H1 (cell line): Measurements from ENCODE around the gene JOSD2. TPM values are rescaled to one million over a fixed set of nuclear protein-coding genes. Genes with fewer than 3 reads are reported as not detected.

ENCODE experiments used
- CTCF ChIA-PET: fragments of 300-600 bp; sonication (Branson Sonifier 250); formaldehyde crosslinking; loops from one replicate; lab custom pipeline; 2021; ENCODE audit not compliant: partially characterized antibody; lab: Charles Lee
- POLR2A ChIA-PET: fragments of 300-600 bp; sonication (Branson Sonifier 250); formaldehyde crosslinking; loops from one replicate; lab custom pipeline; 2021; ENCODE audit warnings: inconsistent platforms; ENCODE audit not compliant: partially characterized antibody; lab: Charles Lee
- DNase-seq, 2 experiments: peaks; one replicate each; pipeline versions ENCODE4 v3.0.0 to v3.0.0-alpha.2; 2010 to 2022; ENCODE audit warnings: low spot score in 2 of 2, low read depth in 1 of 2, mixed read lengths in 1 of 2
- FAIRE-seq: peaks from 2 replicates; lab custom pipeline; 2011; peaks lifted over from hg19 to GRCh38; lab: Jason Lieb, UNC
- H2AFZ ChIP-seq: 2 replicates; pipeline ENCODE4 v1.8.1; 2012; ENCODE audit warnings: low read length, inconsistent platforms
- H2AK5ac ChIP-seq: 2 replicates; pipeline ENCODE4 v1.6.1; 2013; ENCODE audit warnings: low read depth, low read length
- H2BK120ac ChIP-seq: replicated peaks from 2 replicates; pipeline ENCODE3; 2013; ENCODE audit warnings: low read depth, low read length, inconsistent platforms
- H2BK12ac ChIP-seq: 2 replicates; pipeline ENCODE4 v1.6.1; 2013; ENCODE audit warnings: low read depth, low read length
- H2BK15ac ChIP-seq: 2 replicates; pipeline ENCODE4 v1.6.1; 2013; ENCODE audit warnings: low read length
- H2BK20ac ChIP-seq: 2 replicates; pipeline ENCODE4 v1.6.1; 2013; ENCODE audit warnings: low read length
- H2BK5ac ChIP-seq: 2 replicates; pipeline ENCODE4 v1.6.1; 2013; ENCODE audit warnings: low read depth, low read length
- H3K14ac ChIP-seq: 2 replicates; pipeline ENCODE4 v1.6.1; 2013; ENCODE audit warnings: inconsistent platforms; ENCODE audit not compliant: insufficient read length
- H3K18ac ChIP-seq: 2 replicates; pipeline ENCODE4 v1.6.1; 2013; ENCODE audit warnings: low read length; ENCODE audit errors: extremely low read depth
- H3K23ac ChIP-seq: 2 replicates; pipeline ENCODE4 v1.6.1; 2013; ENCODE audit warnings: inconsistent platforms; ENCODE audit not compliant: insufficient read length
- H3K23me2 ChIP-seq: 2 replicates; pipeline ENCODE4 v1.6.1; 2013; ENCODE audit warnings: low read depth, low read length
- H3K27ac ChIP-seq: 2 replicates; pipeline ENCODE4 v1.6.1; 2011; ENCODE audit warnings: low read depth, low read length, inconsistent platforms
- H3K27me3 ChIP-seq, 4 experiments: replicated peaks in 1 of 4; 1 replicate in 1 of 4; 2 replicates in 3 of 4; pipeline versions ENCODE4 v1.6.1 to v1.8.1; 2011 to 2013; ENCODE audit warnings: low read length in 3 of 4, mild to moderate bottlenecking in 3 of 4, inconsistent platforms in 2 of 4, mixed read lengths in 2 of 4, moderate library complexity in 1 of 4; ENCODE audit not compliant: control insufficient read depth in 3 of 4, insufficient read depth in 3 of 4; ENCODE audit errors: extremely low read depth in 1 of 4
- H3K36me3 ChIP-seq, 4 experiments: 2 replicates each; pipeline versions ENCODE4 v1.6.1 to v1.8.1; 2011 to 2013; ENCODE audit warnings: mild to moderate bottlenecking in 4 of 4, low read length in 3 of 4, moderate library complexity in 2 of 4, control low read depth in 1 of 4, inconsistent platforms in 1 of 4; ENCODE audit not compliant: insufficient read depth in 4 of 4, control insufficient read depth in 2 of 4
- H3K4ac ChIP-seq: replicated peaks from 2 replicates; pipeline ENCODE3; 2013; ENCODE audit warnings: low read length, low read depth, mixed read lengths, inconsistent platforms; ENCODE audit not compliant: insufficient read length
- H3K4me1 ChIP-seq, 4 experiments: replicated peaks in 1 of 4; 1 replicate in 1 of 4; 2 replicates in 3 of 4; pipeline versions ENCODE4 v1.6.1 to v1.8.1; 2011 to 2013; ENCODE audit warnings: low read length in 3 of 4, inconsistent platforms in 2 of 4, mixed read lengths in 1 of 4; ENCODE audit not compliant: insufficient read depth in 4 of 4, control insufficient read depth in 3 of 4
- H3K4me2 ChIP-seq, 2 experiments: 2 replicates each; pipeline versions ENCODE4 v1.6.1 to v1.8.1; 2011 to 2013; ENCODE audit warnings: low read depth in 2 of 2, low read length in 2 of 2, control low read depth in 1 of 2, inconsistent platforms in 1 of 2, mild to moderate bottlenecking in 1 of 2; ENCODE audit not compliant: insufficient read depth in 1 of 2
- H3K4me3 ChIP-seq, 4 experiments: fragments of 200-600, 300-600 bp in 1 of 4; sonication (generic), shearing (Covaris generic), sonication (Bioruptor Twin) in 1 of 4; 2 replicates each; pipeline versions ENCODE4 v1.5.1 to v1.8.1; 2011 to 2016; ENCODE audit warnings: low read length in 4 of 4, low read depth in 3 of 4, control low read depth in 2 of 4, inconsistent platforms in 2 of 4, mild to moderate bottlenecking in 2 of 4, mixed read lengths in 1 of 4, moderate library complexity in 1 of 4; ENCODE audit not compliant: insufficient read depth in 2 of 4; ENCODE audit errors: extremely low read depth in 1 of 4
- H3K56ac ChIP-seq: replicated peaks from 2 replicates; pipeline ENCODE3; 2013; ENCODE audit warnings: low read depth, mild to moderate bottlenecking, mixed read lengths, low read length, inconsistent platforms; ENCODE audit not compliant: insufficient read length
- H3K79me1 ChIP-seq: 2 replicates; pipeline ENCODE4 v1.6.1; 2013; ENCODE audit warnings: low read depth, low read length, control low read depth
- H3K79me2 ChIP-seq, 2 experiments: 2 replicates each; pipeline versions ENCODE4 v1.6.1 to v1.8.1; 2012 to 2013; ENCODE audit warnings: low read length in 2 of 2, mild to moderate bottlenecking in 2 of 2, inconsistent platforms in 1 of 2; ENCODE audit not compliant: insufficient read depth in 2 of 2, control insufficient read depth in 1 of 2
- H3K9ac ChIP-seq, 4 experiments: replicated peaks in 1 of 4; 1 replicate in 1 of 4; 2 replicates in 3 of 4; pipeline versions ENCODE4 v1.6.1 to v1.8.1; 2011 to 2013; ENCODE audit warnings: low read depth in 3 of 4, low read length in 3 of 4, control low read depth in 2 of 4, mild to moderate bottlenecking in 2 of 4, moderate library complexity in 2 of 4, inconsistent platforms in 1 of 4; ENCODE audit errors: extremely low read depth in 1 of 4
- H3K9me3 ChIP-seq, 2 experiments: 2 replicates each; pipeline versions ENCODE4 v1.6.1 to v1.8.1; 2012 to 2013; ENCODE audit warnings: mild to moderate bottlenecking in 2 of 2, moderate library complexity in 2 of 2, control low read depth in 1 of 2, inconsistent platforms in 1 of 2, low read depth in 1 of 2, low read length in 1 of 2, mixed read lengths in 1 of 2; ENCODE audit not compliant: insufficient read depth in 2 of 2
- H4K20me1 ChIP-seq, 2 experiments: replicated peaks in 1 of 2; 2 replicates each; pipeline versions ENCODE3 to v1.8.1; 2011 to 2013; ENCODE audit warnings: inconsistent platforms in 2 of 2, low read length in 2 of 2, mild to moderate bottlenecking in 1 of 2; ENCODE audit not compliant: insufficient read depth in 2 of 2, control insufficient read depth in 1 of 2
- H4K5ac ChIP-seq: 2 replicates; pipeline ENCODE4 v1.6.1; 2013; ENCODE audit warnings: low read length, low read depth, mixed read lengths, inconsistent platforms; ENCODE audit not compliant: insufficient read length
- H4K8ac ChIP-seq: 2 replicates; pipeline ENCODE4 v1.8.0; 2013; ENCODE audit warnings: mild to moderate bottlenecking, moderate library complexity, low read length, inconsistent platforms; ENCODE audit not compliant: insufficient read depth; ENCODE audit errors: extremely low read depth
- H4K91ac ChIP-seq: replicated peaks from 2 replicates; pipeline ENCODE3; 2013; ENCODE audit warnings: low read length, mixed read lengths, inconsistent platforms; ENCODE audit not compliant: insufficient read length
- ATF2 ChIP-seq: IDR thresholded peaks from 2 replicates; pipeline ENCODE4 v1.6.1; 2012; ENCODE audit warnings: low read length, inconsistent platforms
- GABPA ChIP-seq: IDR thresholded peaks from 2 replicates; pipeline ENCODE4 v1.6.1; 2011; ENCODE audit warnings: mild to moderate bottlenecking, low read length, moderate library complexity, borderline replicate concordance; ENCODE audit not compliant: insufficient read depth
- KDM4A ChIP-seq: IDR thresholded peaks from one replicate; pipeline ENCODE4 v1.7.1; 2012; ENCODE audit warnings: low read depth, mild to moderate bottlenecking, moderate library complexity, low read length, inconsistent platforms; ENCODE audit not compliant: severe bottlenecking
- SIRT6 ChIP-seq: IDR thresholded peaks from one replicate; pipeline ENCODE4 v1.7.1; 2012; ENCODE audit warnings: low read length, inconsistent platforms
- SIX5 ChIP-seq: IDR thresholded peaks from 2 replicates; pipeline ENCODE4 v1.6.1; 2011; ENCODE audit warnings: mild to moderate bottlenecking, low read depth, low read length
- SRF ChIP-seq: IDR thresholded peaks from 2 replicates; pipeline ENCODE4 v1.6.1; 2011; ENCODE audit warnings: mild to moderate bottlenecking, low read depth, low read length, moderate library complexity
- TBP ChIP-seq: IDR thresholded peaks from 2 replicates; pipeline ENCODE4 v1.6.1; 2011; ENCODE audit warnings: low read depth, low read length, improper control_type of control experiment
- WGBS, 2 experiments: shearing (Covaris generic) in 1 of 2; methylation state at CpG; one replicate each; pipeline versions ENCODE4 v1.1.6 to v1.1.7; 2013 to 2015; ENCODE audit warnings: low lambda C conversion rate in 2 of 2, mixed read lengths in 2 of 2, inconsistent platforms in 1 of 2, low coverage in 1 of 2, missing lambda C conversion rate in 1 of 2; ENCODE audit not compliant: insufficient replicate concordance in 2 of 2, insufficient coverage in 1 of 2, insufficient read length in 1 of 2; ENCODE audit errors: extremely low coverage in 1 of 2, missing lambda C conversion rate in 1 of 2; 5-methylcytosine and 5-hydroxymethylcytosine counted together
- polyA plus RNA-seq, 7 experiments: library from polyadenylated mRNA; depleted of rRNA in 3 of 7; stranded (reverse) in 5 of 7; unstranded in 2 of 7; fragments of >200 nt in 5 of 7; fragments of 200-250 nt in 2 of 7; gene quantifications; 1 replicate in 5 of 7; 2 replicates in 1 of 7; 4 replicates in 1 of 7; pipeline versions ENCODE4 v1.2.1 to v1.2.3, GENCODE V29; 2011 to 2013; ENCODE audit warnings: missing spikeins in 2 of 7, mixed read lengths in 2 of 7
- total RNA-seq: library from RNA; stranded (reverse); fragmentation: NEBNext Ultra II Directional; extraction: Animal tissue kit (Norgen Biotek cat#: 25700); gene quantifications from 2 replicates; pipeline ENCODE4 v1.2.1, GENCODE V29; 2021
- TF ChIP-seq, protein P1 (sequence below): IDR thresholded peaks from 2 replicates; pipeline ENCODE4 v1.6.1; 2012; ENCODE audit warnings: inconsistent platforms

Gene JOSD2
- total and polyA plus RNA-seq, 2 of the 8 experiments (the other 6 are each of a cell fraction or from before 2014, with no cell fraction given), result 1.9 to 6.6 TPM

- Histone ChIP-seq H3K9ac (no peak overlapping the region), H3K14ac (no peak overlapping the region), H3K79me1 (no peaks in the 10 kb centered on the region; the same call in 1 of the 2 replicates), H3K27ac (no peak overlapping the region), H3K4ac (no peak overlapping the region), H3K23me2 (peaks cover 3% of the 10 kb centered on the region; the same call in 1 of the 2 replicates), H3K4me2 (no peak overlapping the region), H3K9me3 (no peaks in the 10 kb centered on the region), H2BK120ac (no peak overlapping the region), H3K18ac (no peak overlapping the region), H4K8ac (peak overlapping the region; percentile 2; the same call in 1 of the 2 replicates), H4K20me1 (no peaks in the 10 kb centered on the region), H2BK12ac (no peak overlapping the region), H2AK5ac (no peak overlapping the region), H4K91ac (no peak overlapping the region), H2AFZ (no peak overlapping the region), H3K23ac (no peak overlapping the region), H3K27me3 (peaks cover 1 to 32% (median 29%) of the 10 kb centered on the region in 4 experiments), H2BK15ac (no peak overlapping the region), H2BK5ac (no peak overlapping the region), H3K4me1 (peaks cover 0 to 9% (median 3%) of the 10 kb centered on the region in 4 experiments; a peak in 5 of 7 replicates), H4K5ac (no peak overlapping the region), H3K4me3 (no peak overlapping the region), H3K56ac (no peak overlapping the region), H3K36me3 (no peaks in the 10 kb centered on the region), H3K79me2 (no peaks in the 10 kb centered on the region), H2BK20ac (no peak overlapping the region; the same call in 1 of the 2 replicates)
- ChIA-PET CTCF (interaction anchor here (0.5 to 2.4 kb wide), 10 partner anchors 15 to 54 kb away, joined by 3 to 8 read pairs (median 4); no protein-coding TSS in a partner anchor), POLR2A (interaction anchor here (1.0 to 1.3 kb wide), 2 partner anchors 12 to 43 kb away, joined by 3 read pairs; no protein-coding TSS in a partner anchor)
- DNase-seq (no peak), FAIRE-seq (no peak)
- 82% methylated on average over 20 of the region's 25 CpGs; no CpG with 5 or more reads in 1 of the 2 experiments for WGBS, 2 experiments
- TF ChIP-seq, protein P1, sequence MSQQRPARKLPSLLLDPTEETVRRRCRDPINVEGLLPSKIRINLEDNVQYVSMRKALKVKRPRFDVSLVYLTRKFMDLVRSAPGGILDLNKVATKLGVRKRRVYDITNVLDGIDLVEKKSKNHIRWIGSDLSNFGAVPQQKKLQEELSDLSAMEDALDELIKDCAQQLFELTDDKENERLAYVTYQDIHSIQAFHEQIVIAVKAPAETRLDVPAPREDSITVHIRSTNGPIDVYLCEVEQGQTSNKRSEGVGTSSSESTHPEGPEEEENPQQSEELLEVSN, result no peak
- no peak for TF ChIP-seq SIRT6
- no peak for TF ChIP-seq GABPA
- TF ChIP-seq SRF, result no peak
- TF ChIP-seq ATF2, result no peak
- no peak for TF ChIP-seq TBP
- TF ChIP-seq KDM4A, result no peak
- TF ChIP-seq SIX5, result no peak
These were observed 9.2 kb downstream of the JOSD2 start for GRCh38 chr19:50501568-50502475.
